T-helper 1 cell treated with Interleukin-12 subunit alpha and Interleukin-12 subunit beta and Interleukin-4 antibody, amounts not matched to agents 30 μg/mL and 1 μg/mL, for 36 hours (primary cell): ENCODE data around the gene KCNJ9.
"Not testable (repeated sequence)": the region's sequence is repeated elsewhere in the genome, so short reads cannot be mapped to it uniquely, and the experiment has no call there.

Source experiments
- H3K27ac Mint-ChIP-seq: one replicate; pipeline ENCODE4 v1.8.0; 2021; ENCODE audit warnings: mild to moderate bottlenecking, mixed read lengths
- H3K27me3 Mint-ChIP-seq: one replicate; pipeline ENCODE4 v1.8.0; 2021; ENCODE audit warnings: low read depth, mixed read lengths
- H3K36me3 Mint-ChIP-seq: one replicate; pipeline ENCODE4 v1.8.0; 2021; ENCODE audit warnings: low read depth, mixed read lengths
- H3K4me1 Mint-ChIP-seq: one replicate; pipeline ENCODE4 v1.8.0; 2021; ENCODE audit warnings: low read depth, mixed read lengths
- H3K4me3 Mint-ChIP-seq: one replicate; pipeline ENCODE4 v1.8.0; 2021; ENCODE audit warnings: mild to moderate bottlenecking, moderate library complexity, mixed read lengths
- H3K9me3 Mint-ChIP-seq: one replicate; pipeline ENCODE4 v1.8.0; 2021; ENCODE audit warnings: mixed read lengths

Gene KCNJ9

DNA sequence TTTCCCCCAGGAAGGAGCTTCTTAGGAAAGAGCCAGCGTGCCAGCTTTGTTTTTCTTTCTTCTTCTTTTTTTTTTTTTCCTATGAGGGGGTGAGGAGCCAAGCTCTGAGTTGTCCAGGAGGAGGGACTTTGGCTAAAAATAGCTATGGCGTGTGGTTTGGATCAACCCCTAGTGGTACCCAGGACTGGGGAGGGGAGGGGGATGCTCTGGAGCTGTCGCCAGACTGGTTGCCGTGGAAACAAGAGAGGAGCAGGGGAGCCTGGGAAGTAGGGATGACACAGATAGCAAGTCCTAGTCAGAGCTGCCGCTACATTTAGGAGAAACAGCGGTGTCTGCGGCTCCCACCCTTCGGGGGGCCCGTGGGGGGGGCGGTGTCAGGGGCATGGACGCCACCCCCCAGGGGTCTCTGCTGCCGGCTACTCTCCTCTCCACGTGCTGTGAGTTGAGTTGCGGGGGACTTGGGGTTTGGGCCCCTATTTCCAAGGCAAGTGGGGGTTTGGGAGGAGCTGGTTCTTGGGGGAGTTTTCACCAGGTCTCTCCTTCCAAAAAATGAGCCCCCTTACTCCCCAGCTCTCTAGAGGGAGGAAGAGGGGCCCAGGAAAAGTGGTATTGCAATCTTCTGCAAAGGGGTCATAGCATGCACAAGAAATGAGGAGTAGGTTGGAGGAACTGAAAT is at the start of gene KCNJ9:
KCNJ9 (plus strand) TSS at position 278 of the 676 bp plus-strand sequence. CDS start 2,493 bp downstream, outside the sequence.
- Mint-ChIP-seq H3K36me3 (peaks cover 2% of the 10 kb centered on the region), H3K27me3 (peaks cover 57% of the 10 kb centered on the region), H3K4me3 (no peak within 1 kb of the TSS), H3K4me1 (peaks cover 7% of the 10 kb centered on the region), H3K9me3 (no peaks in the 10 kb centered on the region), H3K27ac (peak within 1 kb of the TSS; percentile 27)

DNA sequence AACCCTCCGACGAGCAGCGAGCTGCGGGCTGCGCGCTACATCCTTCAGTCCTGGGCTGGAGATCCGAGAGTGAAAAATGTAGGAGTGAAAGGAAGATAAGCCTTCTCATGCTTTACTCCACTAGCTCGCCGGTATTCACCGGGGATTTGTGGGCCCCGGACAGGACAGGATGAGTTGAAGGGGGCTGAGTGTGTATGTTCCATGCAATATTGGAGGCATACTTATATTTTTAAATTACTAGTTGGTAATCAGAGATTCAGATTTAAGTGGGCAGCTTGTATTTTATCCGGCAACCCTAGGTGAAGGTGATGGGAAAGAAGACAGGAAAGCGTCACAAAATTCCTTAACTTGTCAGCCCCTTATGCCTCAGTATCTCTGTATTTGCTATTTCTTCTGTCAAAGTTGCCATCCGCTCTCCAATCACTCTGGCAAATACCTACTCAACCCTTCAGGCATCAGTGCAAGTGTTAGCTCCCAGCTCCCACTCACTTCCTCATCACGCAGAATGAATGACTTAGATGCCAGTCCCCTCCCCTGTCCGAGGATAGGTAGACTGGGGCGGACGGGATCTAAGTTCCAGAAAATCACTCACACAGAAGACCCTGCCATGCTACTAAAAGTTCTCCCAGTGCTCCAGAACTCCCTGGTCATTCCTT is 49.0 kb upstream of the KCNJ9 start:
- Mint-ChIP-seq H3K4me3 (peak overlapping the region; percentile 96), H3K27ac (peak overlapping the region; percentile 86), H3K27me3 (peaks cover 18% of the 10 kb centered on the region), H3K36me3 (peaks cover 1% of the 10 kb centered on the region), H3K9me3 (no peaks in the 10 kb centered on the region), H3K4me1 (peaks cover 26% of the 10 kb centered on the region)

DNA sequence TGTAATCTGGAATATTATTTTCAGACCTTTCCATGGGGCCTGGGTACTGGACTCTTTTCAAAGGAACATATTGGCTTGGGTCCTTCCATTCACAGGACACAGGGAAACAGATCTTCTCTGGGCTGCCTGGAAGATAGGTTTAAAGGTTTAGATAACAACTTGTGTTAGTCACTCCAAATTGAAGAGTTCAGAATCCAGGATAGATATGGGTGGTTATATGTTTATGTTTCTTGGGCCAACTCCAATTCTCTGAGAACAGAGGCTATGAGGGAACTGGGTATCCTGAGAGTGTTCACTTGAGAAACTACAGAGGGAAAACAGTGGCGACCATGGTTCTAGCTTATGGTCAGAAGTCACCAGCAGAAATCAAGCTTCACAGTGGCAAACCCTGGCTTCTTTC is 40.9 kb upstream of the KCNJ9 start:
- H3K36me3 Mint-ChIP-seq: no peaks in the 10 kb centered on the region
- H3K9me3 Mint-ChIP-seq: no peaks in the 10 kb centered on the region
- H3K27ac Mint-ChIP-seq: no peak overlapping the region
- no peak overlapping the region for H3K4me3 Mint-ChIP-seq
- H3K27me3 Mint-ChIP-seq: peaks cover 19% of the 10 kb centered on the region
- no peaks in the 10 kb centered on the region for H3K4me1 Mint-ChIP-seq

DNA sequence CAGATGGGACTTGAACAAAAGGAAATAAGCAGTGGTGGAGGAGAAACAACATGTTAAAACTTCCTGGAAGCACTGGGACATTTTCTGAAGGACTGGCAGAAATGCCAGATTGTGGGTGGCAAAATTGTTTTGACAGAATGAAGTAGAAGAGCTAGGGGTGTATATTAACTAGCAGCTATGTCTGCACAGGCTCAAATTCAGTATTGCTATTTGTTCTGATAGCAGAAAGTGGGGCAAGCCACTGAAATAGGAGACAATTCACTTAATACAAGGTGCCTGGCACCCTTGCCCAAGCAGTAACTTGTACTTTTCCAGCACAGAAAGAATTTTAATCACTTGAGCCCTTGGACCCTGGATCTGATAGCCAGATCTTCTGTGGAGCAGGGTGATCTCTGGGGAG is 37.8 kb upstream of the KCNJ9 start:
- Mint-ChIP-seq H3K36me3 (no peaks in the 10 kb centered on the region), H3K4me1 (peaks cover 12% of the 10 kb centered on the region), H3K27ac (no peak overlapping the region), H3K4me3 (no peak overlapping the region), H3K9me3 (no peaks in the 10 kb centered on the region), H3K27me3 (peaks cover 24% of the 10 kb centered on the region)

DNA sequence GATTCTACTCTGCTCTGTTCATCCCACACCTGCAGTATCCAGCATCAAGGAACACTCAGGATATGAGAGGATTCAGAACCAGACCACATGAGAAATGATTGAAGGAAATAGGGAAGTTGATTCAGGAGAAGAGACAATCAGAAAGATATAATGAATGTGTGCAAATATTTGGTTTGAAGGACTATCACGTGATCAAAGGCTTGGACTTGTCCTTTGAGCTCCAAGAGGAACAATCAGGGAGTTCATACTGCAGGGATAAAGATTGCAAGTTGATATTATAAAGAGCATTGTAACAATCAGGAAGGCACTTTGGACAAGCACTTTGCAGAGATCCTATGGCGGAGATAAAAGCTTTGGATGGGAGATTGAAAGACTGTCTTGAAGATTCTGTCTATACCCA is 35.7 kb upstream of the KCNJ9 start:
- Mint-ChIP-seq H3K4me3 (no peak overlapping the region), H3K27me3 (peaks cover 28% of the 10 kb centered on the region), H3K9me3 (no peaks in the 10 kb centered on the region), H3K4me1 (peaks cover 12% of the 10 kb centered on the region), H3K27ac (no peak overlapping the region), H3K36me3 (no peaks in the 10 kb centered on the region)

DNA sequence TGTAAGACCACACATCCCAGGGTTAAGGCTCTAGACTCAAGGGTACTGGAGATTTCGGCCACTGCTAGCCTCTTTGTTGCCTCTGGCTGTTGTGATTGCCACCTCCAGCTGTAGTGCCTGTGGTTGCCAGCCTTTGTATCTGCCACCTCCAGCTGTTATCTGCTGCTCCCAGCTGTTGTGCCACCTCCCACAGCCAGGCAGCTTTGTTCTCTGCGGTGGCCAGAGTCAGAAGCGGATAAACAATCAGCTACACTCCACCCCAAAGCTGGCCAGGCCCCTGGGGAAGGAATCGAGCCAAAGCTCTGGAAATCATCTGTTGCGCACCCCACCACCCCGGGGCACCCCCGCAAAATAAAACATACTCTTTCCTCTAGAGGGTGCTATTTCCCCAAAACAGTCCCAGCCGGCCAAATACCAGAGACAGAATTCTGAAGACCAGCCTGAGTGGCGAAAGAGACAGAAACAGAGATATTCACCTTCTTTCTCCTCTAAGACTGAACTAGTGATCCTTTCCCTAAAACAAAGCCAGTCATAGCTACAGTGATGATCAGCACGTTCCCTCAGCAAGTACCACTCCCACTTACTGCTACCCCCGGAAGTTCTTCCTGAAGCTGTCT is 34.7 kb upstream of the KCNJ9 start:
- Mint-ChIP-seq H3K4me1 (peaks cover 12% of the 10 kb centered on the region), H3K36me3 (no peaks in the 10 kb centered on the region), H3K9me3 (no peaks in the 10 kb centered on the region), H3K27me3 (peaks cover 33% of the 10 kb centered on the region), H3K27ac (no peak overlapping the region), H3K4me3 (peak overlapping the region; percentile 59)

DNA sequence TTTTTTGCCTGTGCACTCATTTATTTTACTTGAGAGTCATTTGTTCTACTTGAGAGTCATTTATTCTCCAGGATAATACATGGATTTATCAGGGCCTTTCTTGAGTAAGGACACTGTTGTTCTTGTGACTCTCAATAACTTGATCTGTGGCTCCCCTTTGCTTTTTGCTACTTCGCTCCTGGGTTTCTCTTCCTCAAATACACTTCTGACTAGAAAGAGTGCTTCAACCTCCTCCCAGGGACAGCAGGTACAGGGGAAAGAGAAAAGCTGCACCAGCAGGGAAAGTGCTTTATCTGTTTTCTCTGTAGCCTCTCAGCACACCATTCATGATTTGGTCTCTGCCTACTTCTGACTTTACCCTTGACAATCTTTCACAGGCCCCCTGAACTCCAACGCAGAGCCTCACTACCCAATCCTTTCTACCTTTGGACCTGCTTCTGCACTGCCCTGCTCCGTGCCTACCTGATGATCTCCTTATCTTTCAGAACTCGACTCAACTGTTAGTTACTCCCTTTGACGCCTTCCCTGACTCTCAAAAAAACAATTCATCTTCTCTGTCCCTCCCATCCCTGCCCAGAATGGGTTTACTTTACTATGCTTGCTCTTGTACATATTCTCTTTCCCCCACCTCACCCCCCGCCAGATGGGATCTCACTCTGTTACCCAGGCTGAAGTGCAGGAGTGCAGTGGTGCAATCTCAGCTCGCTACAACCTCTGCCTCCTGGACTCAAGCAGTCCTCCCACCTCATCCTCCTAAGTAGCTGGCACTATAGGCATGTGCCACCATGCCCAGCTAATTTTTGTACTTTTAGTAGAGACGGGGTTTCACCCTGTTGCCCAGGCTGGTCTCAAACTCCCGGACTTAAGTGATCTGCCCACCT is 34.0 kb upstream of the KCNJ9 start:
- Mint-ChIP-seq H3K4me3 (peak overlapping the region; percentile 59), H3K27me3 (peaks cover 40% of the 10 kb centered on the region), H3K4me1 (peaks cover 12% of the 10 kb centered on the region), H3K36me3 (no peaks in the 10 kb centered on the region), H3K27ac (no peak overlapping the region), H3K9me3 (no peaks in the 10 kb centered on the region)

DNA sequence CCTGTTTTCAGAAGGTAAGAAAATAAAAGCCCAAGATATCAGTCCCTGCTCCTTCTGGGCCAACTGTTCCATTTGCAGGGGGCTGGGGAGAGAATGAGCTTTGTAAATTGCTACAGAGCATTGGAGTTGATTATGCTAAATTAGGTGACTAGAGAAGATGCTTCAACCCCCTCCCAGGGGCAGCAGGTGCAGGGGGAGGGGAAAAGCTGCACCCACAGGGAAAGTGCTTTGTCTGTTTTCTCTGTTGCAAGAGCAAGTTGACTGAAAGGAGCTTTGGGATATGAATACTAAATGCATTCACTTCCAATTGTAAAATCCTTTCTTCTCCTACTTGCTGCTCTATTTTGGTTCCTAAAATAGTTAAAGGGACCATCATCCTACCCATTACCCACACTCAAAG is 33.0 kb upstream of the KCNJ9 start:
- Mint-ChIP-seq H3K27me3 (peaks cover 39% of the 10 kb centered on the region), H3K36me3 (no peaks in the 10 kb centered on the region), H3K4me3 (no peak overlapping the region), H3K27ac (no peak overlapping the region), H3K4me1 (peaks cover 12% of the 10 kb centered on the region), H3K9me3 (no peaks in the 10 kb centered on the region)

DNA sequence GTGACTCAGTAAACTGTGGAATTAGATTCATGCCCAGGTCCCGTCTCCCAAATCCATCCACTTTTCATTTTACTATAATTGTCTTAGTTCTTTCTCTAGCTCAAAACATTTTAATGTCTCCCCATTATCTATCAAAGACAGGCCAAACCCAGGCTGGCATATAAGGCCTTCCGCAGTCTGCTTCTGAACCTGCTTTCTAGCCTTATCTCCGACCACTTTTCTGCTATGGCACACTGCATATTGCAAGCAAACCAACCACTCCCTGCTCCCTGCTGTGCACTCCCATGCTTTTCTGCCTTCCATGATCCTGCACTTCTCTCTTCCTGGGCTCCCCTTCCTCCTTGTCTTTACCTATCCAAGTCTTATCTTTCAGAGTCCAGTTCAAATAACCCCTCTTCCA is 32.2 kb upstream of the KCNJ9 start:
- H3K27me3 Mint-ChIP-seq: peaks cover 43% of the 10 kb centered on the region

DNA sequence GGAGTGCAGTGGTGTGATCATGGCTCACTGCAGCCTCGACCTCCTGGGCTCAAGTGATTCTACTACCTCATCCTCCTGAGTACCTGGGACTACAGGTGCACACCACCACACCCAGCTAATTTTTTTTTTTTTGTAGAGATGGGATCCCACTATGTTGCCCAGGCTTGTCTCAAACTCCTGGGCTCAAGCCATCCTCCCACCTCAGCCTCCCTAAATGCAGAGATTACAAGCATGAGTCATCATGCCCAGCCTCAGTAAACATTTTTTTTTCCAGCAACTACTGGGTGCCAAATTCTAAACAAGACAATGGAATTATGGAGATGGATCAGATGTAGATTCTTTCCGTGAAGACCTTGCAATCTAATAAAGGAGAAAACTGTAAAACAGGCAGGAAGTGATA is 31.2 kb upstream of the KCNJ9 start:
- peaks cover 35% of the 10 kb centered on the region for H3K27me3 Mint-ChIP-seq
- not testable (repeated sequence) for H3K4me3 Mint-ChIP-seq, H3K9me3 Mint-ChIP-seq, H3K27ac Mint-ChIP-seq, H3K36me3 Mint-ChIP-seq
- peaks cover 12% of the 10 kb centered on the region for H3K4me1 Mint-ChIP-seq

More for the DNA sequence above, 32.2 kb upstream of the KCNJ9 start:
- H3K27ac Mint-ChIP-seq: no peak overlapping the region
- no peaks in the 10 kb centered on the region for H3K9me3 Mint-ChIP-seq
- peaks cover 12% of the 10 kb centered on the region for H3K4me1 Mint-ChIP-seq
- no peak overlapping the region for H3K4me3 Mint-ChIP-seq
- no peaks in the 10 kb centered on the region for H3K36me3 Mint-ChIP-seq

DNA sequence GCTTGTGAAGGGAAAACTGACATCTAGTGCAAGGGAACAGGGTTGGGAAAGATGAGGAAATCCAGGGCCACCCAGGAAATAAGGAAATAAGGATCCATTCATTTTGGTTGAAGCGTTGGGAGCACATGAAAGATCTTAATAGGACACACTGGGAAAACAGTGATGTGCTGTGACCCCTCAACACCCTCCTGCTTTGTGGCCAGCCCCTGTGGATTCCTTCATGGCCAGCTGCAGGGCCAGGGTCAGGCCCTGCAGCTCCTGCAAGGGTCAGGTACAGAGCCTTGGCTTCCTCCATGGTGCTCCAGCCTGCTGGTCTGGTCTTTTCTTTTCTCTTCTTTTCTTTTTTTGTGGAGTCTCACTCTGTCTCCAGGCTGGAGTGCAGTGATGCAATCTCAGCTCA is 30.7 kb upstream of the KCNJ9 start:
- H3K9me3 Mint-ChIP-seq: no peaks in the 10 kb centered on the region
- no peak overlapping the region for H3K27ac Mint-ChIP-seq
- H3K4me1 Mint-ChIP-seq: peaks cover 12% of the 10 kb centered on the region
- H3K4me3 Mint-ChIP-seq: no peak overlapping the region
- no peaks in the 10 kb centered on the region for H3K36me3 Mint-ChIP-seq
- H3K27me3 Mint-ChIP-seq: peaks cover 34% of the 10 kb centered on the region

DNA sequence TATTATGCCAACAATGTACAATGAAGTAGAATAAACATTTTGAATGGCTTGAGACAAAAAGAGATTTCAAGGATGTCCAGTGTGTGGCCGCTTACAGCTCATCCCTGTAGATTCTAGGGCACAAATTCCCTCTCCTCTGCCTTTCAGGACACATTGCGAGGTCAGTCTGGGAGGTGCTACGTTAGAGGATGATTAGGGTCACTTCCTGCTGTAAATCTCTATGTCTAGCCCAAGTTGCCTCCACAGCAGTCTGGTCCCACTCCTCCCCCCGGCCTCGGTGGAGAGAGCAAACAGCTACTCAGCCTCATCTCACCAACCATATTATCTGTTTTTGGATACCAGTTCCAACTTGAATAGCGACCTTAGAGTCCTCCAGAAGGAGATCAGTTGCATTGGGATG is 28.4 kb upstream of the KCNJ9 start:
- Mint-ChIP-seq H3K36me3 (no peaks in the 10 kb centered on the region), H3K9me3 (no peaks in the 10 kb centered on the region), H3K27me3 (peaks cover 47% of the 10 kb centered on the region), H3K4me3 (no peak overlapping the region), H3K27ac (no peak overlapping the region), H3K4me1 (no peaks in the 10 kb centered on the region)

DNA sequence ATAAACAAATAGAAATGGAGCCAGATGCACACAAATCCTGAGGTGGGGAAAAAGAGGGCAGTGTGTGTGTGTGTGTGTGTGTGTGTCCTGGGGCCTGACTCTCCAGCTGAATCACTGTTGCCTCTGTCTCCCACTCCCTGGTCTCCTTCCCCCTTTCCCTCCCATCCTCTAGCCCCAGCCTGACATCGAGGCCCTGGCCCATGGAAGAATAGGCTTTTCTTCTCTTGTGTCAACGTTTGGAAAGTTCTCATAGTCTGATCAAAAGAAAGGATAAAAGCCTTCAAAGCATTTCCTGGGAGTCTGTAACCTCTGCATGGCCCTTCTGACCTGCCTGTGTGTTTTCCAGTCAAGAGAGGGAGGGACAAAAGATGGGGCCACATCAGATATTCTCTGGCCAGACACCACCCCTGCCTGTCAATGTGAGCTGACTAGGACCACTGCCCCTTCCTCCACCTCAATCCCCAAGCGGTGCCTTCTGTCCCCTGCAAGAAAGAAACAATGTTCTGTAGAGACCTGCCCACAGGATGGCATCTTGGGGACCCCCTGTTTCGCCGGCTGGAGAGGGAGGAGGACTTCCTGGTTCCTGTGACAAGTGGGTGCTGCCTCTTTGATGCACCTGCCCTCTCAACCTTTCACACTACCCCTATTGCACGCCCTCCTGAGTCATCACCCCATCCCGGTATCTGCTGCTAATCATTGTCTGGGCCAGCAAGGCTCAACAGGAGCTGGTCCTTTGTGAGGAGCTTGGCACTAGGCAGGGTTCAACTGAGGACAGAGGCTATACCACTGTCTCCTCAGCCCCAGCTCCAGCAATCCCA is 27.6 kb upstream of the KCNJ9 start:
- Mint-ChIP-seq H3K27ac (no peak overlapping the region), H3K27me3 (peaks cover 49% of the 10 kb centered on the region), H3K36me3 (no peaks in the 10 kb centered on the region), H3K4me3 (no peak overlapping the region), H3K4me1 (no peaks in the 10 kb centered on the region), H3K9me3 (no peaks in the 10 kb centered on the region)
